ENCODE results near the gene GLIS1. TPM values are rescaled to one million over a fixed set of nuclear protein-coding genes. Genes with fewer than 3 reads are reported as not detected.
A peak's percentile ranks its signal among the peaks of the same experiment; 100 is the strongest.

GLIS1 gene
- total and polyA plus RNA-seq, 2 of the 8 experiments (the other 6 are each of a cell fraction or from before 2014, with no cell fraction given): 0.15 to 0.22 TPM

DNA sequence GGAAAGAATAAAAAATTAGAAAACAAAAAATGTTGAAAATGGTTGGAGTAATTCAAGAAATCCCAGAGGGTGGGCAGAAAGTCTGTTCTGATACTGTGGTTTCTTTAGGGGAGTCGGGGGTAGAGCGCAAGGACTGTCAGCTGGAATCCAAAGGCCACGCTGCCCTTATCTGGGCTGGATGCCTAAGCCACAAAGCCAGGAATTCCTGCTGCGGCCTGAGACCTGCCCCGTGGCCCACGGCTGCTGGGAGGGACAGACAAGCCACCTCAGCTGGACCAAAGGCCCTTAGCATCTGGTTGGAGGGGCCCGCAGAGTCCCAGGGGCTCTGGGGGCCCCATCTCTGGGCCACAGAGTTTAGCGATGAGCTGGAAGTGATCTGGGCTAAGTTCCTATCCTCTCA, 219.5 kb downstream of the GLIS1 start:
- H4K20me1 ChIP-seq (replicated peaks in 1 of 2; ENCODE audit: control insufficient read depth in 1 of 2, insufficient read depth in 2 of 2, low read length in 2 of 2): no peaks in the 10 kb centered on the region
- POLR2A ChIA-PET (ENCODE audit: partially characterized antibody): no interaction called here
- H3K79me1 ChIP-seq (ENCODE audit: low read depth, low read length): no peaks in the 10 kb centered on the region
- H3K4me1 ChIP-seq (replicated peaks in 1 of 4; ENCODE audit: control insufficient read depth in 3 of 4, insufficient read depth in 4 of 4, low read length in 3 of 4): no peaks in the 10 kb centered on the region
- no peak overlapping the region for H3K27ac ChIP-seq (ENCODE audit: low read depth, low read length)
- H3K4me3 ChIP-seq (ENCODE audit: extremely low read depth in 1 of 4, insufficient read depth in 2 of 4, low read depth in 3 of 4, low read length in 4 of 4): no peak overlapping the region
- no peak overlapping the region for H2BK15ac ChIP-seq (ENCODE audit: low read length)
- no peak overlapping the region for H2BK120ac ChIP-seq (replicated peaks; ENCODE audit: low read depth, low read length)
- TF ChIP-seq POLR2A (IDR thresholded peaks at IDR 0.05; ENCODE audit: control extremely low read depth in 1 of 2, low read depth in 2 of 2, low read length in 2 of 2): no peak
- TF ChIP-seq BACH1 (IDR thresholded peaks at IDR 0.05; ENCODE audit: low read length): no peak
- TF ChIP-seq NRF1 (IDR thresholded peaks at IDR 0.05; ENCODE audit: low read depth, low read length): no peak
- TF ChIP-seq GTF2F1 (IDR thresholded peaks at IDR 0.05; ENCODE audit: borderline replicate concordance, low read depth, low read length): no peak
- 0 out of 2 replicates have a peak, but pooled peaks have one; percentile 10 for TF ChIP-seq TEAD4 (IDR thresholded peaks at IDR 0.05; ENCODE audit: low read depth, low read length)
- no peak for TF ChIP-seq EZH2 (IDR thresholded peaks at IDR 0.05; ENCODE audit: low read depth, low read length, severe bottlenecking)
- no peak overlapping the region for H2AFZ ChIP-seq (ENCODE audit: low read length)
- H3K9me3 ChIP-seq (ENCODE audit: insufficient read depth in 2 of 2, low read depth in 1 of 2, low read length in 1 of 2): no peaks in the 10 kb centered on the region
- H2AK5ac ChIP-seq (ENCODE audit: low read depth, low read length): no peak overlapping the region
- H4K8ac ChIP-seq (ENCODE audit: extremely low read depth, insufficient read depth, low read length): peak overlapping the region; percentile 35; the same call in 1 of the 2 replicates
- no peak overlapping the region for H3K9ac ChIP-seq (replicated peaks in 1 of 4; ENCODE audit: extremely low read depth in 1 of 4, low read depth in 3 of 4, low read length in 3 of 4)
- FAIRE-seq (no peak), DNase-seq (ENCODE audit: low read depth in 1 of 2, low spot score in 2 of 2) (no peak)
- no peak overlapping the region for H2BK12ac ChIP-seq (ENCODE audit: low read depth, low read length)
- no peak overlapping the region for H3K56ac ChIP-seq (replicated peaks; ENCODE audit: insufficient read length, low read depth, low read length)
- H3K4me2 ChIP-seq (ENCODE audit: insufficient read depth in 1 of 2, low read depth in 2 of 2, low read length in 2 of 2): no peak overlapping the region
- WGBS, 2 experiments (ENCODE audit: extremely low coverage in 1 of 2, insufficient coverage in 1 of 2, insufficient read length in 1 of 2, insufficient replicate concordance in 2 of 2, low coverage in 1 of 2, low lambda C conversion rate in 2 of 2, missing lambda C conversion rate in 1 of 2): 86% methylated on average over 8 of the region's 8 CpGs; no CpG with 5 or more reads in 1 of the 2 experiments
- no peak overlapping the region for H3K23ac ChIP-seq (ENCODE audit: insufficient read length)
- no peak overlapping the region for H4K91ac ChIP-seq (replicated peaks; ENCODE audit: insufficient read length, low read length)
- H3K79me2 ChIP-seq (ENCODE audit: control insufficient read depth in 1 of 2, insufficient read depth in 2 of 2, low read length in 2 of 2): no peaks in the 10 kb centered on the region
- no peak overlapping the region for H3K18ac ChIP-seq (ENCODE audit: extremely low read depth, low read length)
- H3K4ac ChIP-seq (replicated peaks; ENCODE audit: insufficient read length, low read depth, low read length): no peak overlapping the region
- no peak overlapping the region for H3K14ac ChIP-seq (ENCODE audit: insufficient read length)
- CTCF ChIA-PET (ENCODE audit: partially characterized antibody): interaction anchor here (0.7 to 2.4 kb wide), 13 partner anchors 11 to 75 kb away, joined by 3 to 9 read pairs (median 4); no protein-coding TSS in a partner anchor
- H2BK5ac ChIP-seq (ENCODE audit: low read depth, low read length): no peak overlapping the region
- no peak overlapping the region for H2BK20ac ChIP-seq (ENCODE audit: low read length)
- H3K36me3 ChIP-seq (ENCODE audit: control insufficient read depth in 2 of 4, insufficient read depth in 4 of 4, low read length in 3 of 4): no peaks in the 10 kb centered on the region
- H4K5ac ChIP-seq (ENCODE audit: insufficient read length, low read depth, low read length): no peak overlapping the region
- H3K23me2 ChIP-seq (ENCODE audit: low read depth, low read length): no peaks in the 10 kb centered on the region
- 0 out of 7 replicates have a peak, but pooled peaks cover 0 to 2% (median 0%) of the 10 kb centered on the region in 4 experiments for H3K27me3 ChIP-seq (replicated peaks in 1 of 4; ENCODE audit: control insufficient read depth in 3 of 4, extremely low read depth in 1 of 4, insufficient read depth in 3 of 4, low read length in 3 of 4)

Data from H1 (cell line).